ENCODE data around the gene PTPRG.

The PTPRG gene

GRCh38 chr3:62237286-62237948 is 676.0 kb downstream of the PTPRG start:
- no peak for DNase-seq (ENCODE audit: low read depth)

GRCh38 chr3:62238003-62238402 is 676.6 kb downstream of the PTPRG start:
- DNase-seq (ENCODE audit: low read depth), result no peak

- DNase-seq (ENCODE audit: low read depth), result no peak
Measured at GRCh38 chr3:62238431-62238830, 677.1 kb downstream of the PTPRG start.

- no peak for DNase-seq (ENCODE audit: low read depth)
Measured at GRCh38 chr3:62241279-62241678, 679.9 kb downstream of the PTPRG start.

- DNase-seq (ENCODE audit: low read depth), result no peak
Measured at GRCh38 chr3:62242831-62243509, 681.6 kb downstream of the PTPRG start.

- no peak for DNase-seq (ENCODE audit: low read depth)
Measured at GRCh38 chr3:62246094-62246493, 684.7 kb downstream of the PTPRG start.

GRCh38 chr3:62246985-62247384 is 685.6 kb downstream of the PTPRG start:
- no peak for DNase-seq (ENCODE audit: low read depth)

- DNase-seq (ENCODE audit: low read depth), result no peak
Measured at GRCh38 chr3:62248734-62249483, 687.5 kb downstream of the PTPRG start.

- DNase-seq (ENCODE audit: low read depth), result no peak
Measured at GRCh38 chr3:62249484-62249776, 688.1 kb downstream of the PTPRG start.

- DNase-seq (ENCODE audit: low read depth), result no peak
Measured at GRCh38 chr3:62249855-62250543, 688.6 kb downstream of the PTPRG start.

GRCh38 chr3:62252438-62253157 is 691.2 kb downstream of the PTPRG start:
- no peak for DNase-seq (ENCODE audit: low read depth)

GRCh38 chr3:62253971-62254370 is 692.6 kb downstream of the PTPRG start:
- DNase-seq (ENCODE audit: low read depth), result no peak

GRCh38 chr3:62255758-62256157 is 694.4 kb downstream of the PTPRG start:
- no peak for DNase-seq (ENCODE audit: low read depth)

- DNase-seq (ENCODE audit: low read depth), result no peak
Measured at GRCh38 chr3:62259924-62260323, 698.6 kb downstream of the PTPRG start.

- DNase-seq (ENCODE audit: low read depth), result no peak
Measured at GRCh38 chr3:62260655-62261054, 699.3 kb downstream of the PTPRG start.

GRCh38 chr3:62261121-62261520 is 699.8 kb downstream of the PTPRG start:
- no peak for DNase-seq (ENCODE audit: low read depth)

GRCh38 chr3:62261736-62262135 is 700.4 kb downstream of the PTPRG start:
- DNase-seq (ENCODE audit: low read depth), result no peak

GRCh38 chr3:62265528-62265927 is 704.2 kb downstream of the PTPRG start:
- DNase-seq (ENCODE audit: low read depth), result no peak

GRCh38 chr3:62266668-62267283 is 705.4 kb downstream of the PTPRG start:
- DNase-seq (ENCODE audit: low read depth), result no peak

- no peak for DNase-seq (ENCODE audit: low read depth)
Measured at GRCh38 chr3:62276658-62277180, 715.3 kb downstream of the PTPRG start.

- DNase-seq (ENCODE audit: low read depth), result no peak
Measured at GRCh38 chr3:62277450-62277849, 716.1 kb downstream of the PTPRG start.
